ENCODE results near the gene DCC.

DNA sequence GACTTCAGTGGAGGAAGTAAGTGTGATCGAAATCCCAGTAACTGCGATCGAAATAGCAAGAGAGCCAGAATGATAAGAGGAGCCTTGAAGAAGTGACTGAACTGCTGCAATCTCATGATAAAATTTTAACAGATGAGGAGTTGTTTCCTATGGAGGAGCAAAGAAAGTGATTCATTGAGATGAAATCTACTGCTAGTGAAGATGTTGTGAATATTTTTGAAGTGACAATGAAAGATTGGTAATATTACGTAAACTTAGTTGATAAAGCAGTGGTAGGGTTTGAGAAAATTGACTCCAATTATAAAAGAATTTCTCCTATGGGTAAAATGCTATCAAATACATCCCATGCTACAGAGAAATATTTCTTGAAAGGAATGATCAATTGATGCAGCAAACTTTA, 1103.8 kb downstream of the DCC start:
- TF ChIP-seq CTCF (IDR thresholded peaks at IDR 0.05) (no peak), POLR2A (IDR thresholded peaks at IDR 0.05) (no peak)
